HFFc6 (cell line): ENCODE results near the gene COX5A. TPM values are rescaled to one million over a fixed set of nuclear protein-coding genes. Genes with fewer than 3 reads are reported as not detected.
A peak's percentile ranks its signal among the peaks of the same experiment; 100 is the strongest.
"Not testable (repeated sequence)": the region's sequence is repeated elsewhere in the genome, so short reads cannot be mapped to it uniquely, and the experiment has no call there.

ENCODE experiments used
- DNase-seq: peaks from one replicate; pipeline ENCODE4 v3.0.0-alpha.2; 2018
- H3K27ac Mint-ChIP-seq: 2 replicates; pipeline ENCODE4 v1.8.0; 2020; ENCODE audit warnings: mild to moderate bottlenecking, mixed read lengths
- H3K27me3 Mint-ChIP-seq: 2 replicates; pipeline ENCODE4 v1.8.0; 2021; ENCODE audit warnings: mild to moderate bottlenecking, moderate library complexity, mixed read lengths; ENCODE audit not compliant: insufficient read depth
- H3K36me3 Mint-ChIP-seq: 2 replicates; pipeline ENCODE4 v1.8.0; 2021; ENCODE audit warnings: low read depth, mixed read lengths
- H3K4me1 Mint-ChIP-seq: 2 replicates; pipeline ENCODE4 v1.8.0; 2020; ENCODE audit warnings: low read depth, mixed read lengths
- H3K4me3 Mint-ChIP-seq: 2 replicates; pipeline ENCODE4 v1.8.0; 2020; ENCODE audit warnings: mild to moderate bottlenecking, moderate library complexity, mixed read lengths
- H3K9me3 Mint-ChIP-seq: 2 replicates; pipeline ENCODE4 v1.8.0; 2020; ENCODE audit warnings: mild to moderate bottlenecking, mixed read lengths
- total RNA-seq, 6 experiments: library from RNA; stranded (reverse); fragmentation: NEBNext Ultra II Directional; extraction: Animal tissue kit (Norgen Biotek cat#: 25700); gene quantifications; 2 replicates in 1 of 6; 3 replicates in 5 of 6; pipeline ENCODE4 v1.2.3, GENCODE V29; 2021
- TF ChIP-seq, protein P1 (sequence below): fragments of 200-600 bp; sonication (generic); IDR thresholded peaks from 2 replicates; pipeline ENCODE4 v1.5.0; 2021; ENCODE audit warnings: antibody characterized with exemption, mild to moderate bottlenecking

COX5A gene
- total RNA-seq, 6 experiments from 2014 or later = 181 to 189 (median 186) TPM

DNA sequence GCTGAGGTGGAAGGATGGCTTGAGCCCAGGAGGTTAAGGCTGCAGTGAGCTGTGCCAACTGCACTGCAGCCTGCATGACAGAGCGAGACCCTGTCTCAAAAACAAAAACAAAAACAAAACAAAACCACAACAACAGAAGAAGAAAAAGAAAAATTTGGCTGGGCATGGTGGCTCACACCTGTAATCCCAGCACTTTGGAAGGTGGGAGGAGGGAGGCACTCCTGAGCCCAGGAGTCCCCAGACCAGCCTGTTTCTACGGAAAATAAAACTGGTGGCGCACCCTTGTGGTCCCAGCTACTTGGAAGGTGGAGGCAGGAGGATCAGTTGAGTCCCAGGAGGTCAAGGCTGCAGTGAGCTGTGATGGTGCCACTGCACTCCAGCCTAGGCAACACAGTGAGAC is 2.7 kb downstream of the COX5A start:
- H3K27ac Mint-ChIP-seq, H3K27me3 Mint-ChIP-seq, DNase-seq, H3K36me3 Mint-ChIP-seq, H3K9me3 Mint-ChIP-seq: not testable (repeated sequence)
- TF ChIP-seq, protein P1, sequence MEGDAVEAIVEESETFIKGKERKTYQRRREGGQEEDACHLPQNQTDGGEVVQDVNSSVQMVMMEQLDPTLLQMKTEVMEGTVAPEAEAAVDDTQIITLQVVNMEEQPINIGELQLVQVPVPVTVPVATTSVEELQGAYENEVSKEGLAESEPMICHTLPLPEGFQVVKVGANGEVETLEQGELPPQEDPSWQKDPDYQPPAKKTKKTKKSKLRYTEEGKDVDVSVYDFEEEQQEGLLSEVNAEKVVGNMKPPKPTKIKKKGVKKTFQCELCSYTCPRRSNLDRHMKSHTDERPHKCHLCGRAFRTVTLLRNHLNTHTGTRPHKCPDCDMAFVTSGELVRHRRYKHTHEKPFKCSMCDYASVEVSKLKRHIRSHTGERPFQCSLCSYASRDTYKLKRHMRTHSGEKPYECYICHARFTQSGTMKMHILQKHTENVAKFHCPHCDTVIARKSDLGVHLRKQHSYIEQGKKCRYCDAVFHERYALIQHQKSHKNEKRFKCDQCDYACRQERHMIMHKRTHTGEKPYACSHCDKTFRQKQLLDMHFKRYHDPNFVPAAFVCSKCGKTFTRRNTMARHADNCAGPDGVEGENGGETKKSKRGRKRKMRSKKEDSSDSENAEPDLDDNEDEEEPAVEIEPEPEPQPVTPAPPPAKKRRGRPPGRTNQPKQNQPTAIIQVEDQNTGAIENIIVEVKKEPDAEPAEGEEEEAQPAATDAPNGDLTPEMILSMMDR = peak; percentile 15; the same call in 1 of the 2 replicates
- peaks cover 15% of the 10 kb centered on the region for H3K4me1 Mint-ChIP-seq
- H3K4me3 Mint-ChIP-seq = peak overlapping the region; percentile 56; the same call in 1 of the 2 replicates

DNA sequence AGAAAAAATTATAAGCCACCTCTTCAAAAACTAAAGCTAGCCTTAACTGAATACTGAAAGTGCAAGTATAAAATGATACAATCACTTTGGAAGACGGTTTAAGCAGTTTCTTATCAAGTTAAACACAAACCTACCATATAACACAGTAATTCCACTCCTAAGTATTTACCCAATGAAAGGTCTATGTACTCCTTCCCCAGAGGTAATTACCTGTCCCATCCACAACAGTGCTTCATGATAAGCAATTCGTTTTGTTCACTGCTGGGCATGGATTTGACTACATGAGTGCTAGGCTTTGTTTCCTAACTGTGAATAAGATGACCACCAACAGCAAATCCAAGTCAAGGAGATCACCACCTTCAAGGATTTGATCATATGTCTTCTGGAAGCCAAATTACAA is 4.3 kb downstream of the COX5A start:
- Mint-ChIP-seq H3K27me3 (no peaks in the 10 kb centered on the region), H3K27ac (no peak overlapping the region), H3K9me3 (no peaks in the 10 kb centered on the region), H3K4me1 (peaks cover 15% of the 10 kb centered on the region), H3K4me3 (no peak overlapping the region), H3K36me3 (peaks cover 9% of the 10 kb centered on the region; the same call in 1 of the 2 replicates)
- TF ChIP-seq, protein P1 = no peak
- no peak for DNase-seq

DNA sequence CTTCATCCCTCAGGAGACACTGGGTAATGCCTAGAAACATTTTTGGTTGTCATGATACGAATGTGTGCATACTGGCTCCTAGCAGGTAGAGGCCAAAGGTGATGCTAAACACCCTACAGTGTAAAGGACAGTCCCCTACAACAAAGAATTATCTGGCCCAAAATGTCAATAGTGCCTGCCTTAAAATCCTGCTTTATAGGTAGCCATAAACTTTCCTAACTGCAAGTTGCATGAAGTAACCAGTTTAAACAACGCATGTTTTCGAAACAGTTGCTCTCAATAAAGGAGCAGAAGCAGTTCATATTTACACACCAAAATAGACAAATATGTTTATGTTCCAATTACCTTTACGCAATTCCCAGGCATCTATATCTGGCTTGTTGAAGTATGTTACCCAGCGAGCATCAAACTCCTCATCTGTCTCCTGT is 9.1 kb downstream of the COX5A start:
- TF ChIP-seq, protein P1 = no peak
- no peak overlapping the region for H3K4me3 Mint-ChIP-seq
- no peak overlapping the region for H3K27ac Mint-ChIP-seq
- H3K9me3 Mint-ChIP-seq = no peaks in the 10 kb centered on the region
- H3K4me1 Mint-ChIP-seq = no peaks in the 10 kb centered on the region
- no peak for DNase-seq
- H3K27me3 Mint-ChIP-seq = no peaks in the 10 kb centered on the region
- peaks cover 10% of the 10 kb centered on the region; the same call in 1 of the 2 replicates for H3K36me3 Mint-ChIP-seq

DNA sequence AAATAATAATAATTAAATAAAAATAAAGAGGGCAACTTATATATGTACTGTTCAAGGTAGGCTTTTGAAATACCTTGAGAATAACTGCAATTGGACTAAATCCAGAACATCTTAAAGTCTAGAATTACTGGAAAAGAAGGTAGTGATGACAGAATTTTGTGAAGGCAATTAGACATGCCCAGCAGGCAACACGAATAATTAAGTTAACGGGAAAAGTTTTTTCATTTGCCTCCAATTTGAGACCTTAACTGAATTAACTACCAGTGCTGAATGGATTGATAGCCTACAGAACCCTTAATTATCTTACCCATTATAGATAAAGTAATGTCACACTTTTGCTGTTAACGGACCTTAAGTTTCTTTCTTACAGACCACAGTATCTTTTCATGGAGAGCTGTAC is 13.3 kb downstream of the COX5A start:
- Mint-ChIP-seq H3K4me3 (no peak overlapping the region), H3K27me3 (no peaks in the 10 kb centered on the region), H3K36me3 (peaks cover 23% of the 10 kb centered on the region), H3K27ac (no peak overlapping the region), H3K9me3 (no peaks in the 10 kb centered on the region), H3K4me1 (no peaks in the 10 kb centered on the region)
- TF ChIP-seq, protein P1 = no peak
- no peak for DNase-seq

- DNase-seq = no peak
- H3K27me3 Mint-ChIP-seq = no peaks in the 10 kb centered on the region
- no peaks in the 10 kb centered on the region for H3K9me3 Mint-ChIP-seq
- no peaks in the 10 kb centered on the region for H3K4me1 Mint-ChIP-seq
- TF ChIP-seq, protein P1 = no peak
- peaks cover 27% of the 10 kb centered on the region for H3K36me3 Mint-ChIP-seq
- no peak overlapping the region for H3K4me3 Mint-ChIP-seq
- H3K27ac Mint-ChIP-seq = no peak overlapping the region
Measured at GRCh38 chr15:74920456-74920855, 17.4 kb downstream of the COX5A start.

DNA sequence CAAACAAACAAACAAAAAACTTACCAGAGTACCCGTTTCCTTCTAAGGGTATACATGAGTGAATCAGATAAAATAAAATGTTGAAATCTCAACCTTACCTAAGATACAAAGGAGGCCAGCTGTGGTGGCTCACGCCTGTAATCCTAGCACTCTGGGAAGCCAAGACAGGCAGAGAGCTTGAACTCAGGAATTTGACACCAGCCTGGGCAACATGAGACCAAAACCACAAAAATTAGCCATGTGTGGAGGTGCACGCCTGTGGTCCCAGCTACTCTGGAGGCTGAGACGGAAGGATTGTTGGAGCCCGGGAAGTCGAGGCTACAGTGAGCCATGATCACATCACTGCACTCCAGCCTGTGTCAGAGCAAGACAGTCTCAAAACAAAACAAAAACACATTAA is 20.2 kb downstream of the COX5A start:
- H3K27ac Mint-ChIP-seq = no peak overlapping the region
- TF ChIP-seq, protein P1 = no peak
- DNase-seq = no peak
- no peaks in the 10 kb centered on the region for H3K27me3 Mint-ChIP-seq
- peaks cover 7% of the 10 kb centered on the region for H3K4me1 Mint-ChIP-seq
- no peaks in the 10 kb centered on the region for H3K9me3 Mint-ChIP-seq
- peaks cover 31% of the 10 kb centered on the region for H3K36me3 Mint-ChIP-seq
- H3K4me3 Mint-ChIP-seq = no peak overlapping the region

GRCh38 chr15:74913799-74914198 is 24.1 kb downstream of the COX5A start:
- not testable (repeated sequence) for H3K4me1 Mint-ChIP-seq, H3K27me3 Mint-ChIP-seq, H3K9me3 Mint-ChIP-seq, H3K4me3 Mint-ChIP-seq, DNase-seq
- peaks cover 20% of the 10 kb centered on the region for H3K36me3 Mint-ChIP-seq
- H3K27ac Mint-ChIP-seq = peak overlapping the region; percentile 79
